Islet precursor cell (in vitro differentiated cells): ENCODE results near the gene MYO15A.
A peak's percentile ranks its signal among the peaks of the same experiment; 100 is the strongest.

ENCODE experiments used
- DNase-seq: peaks from one replicate; pipeline ENCODE4 v3.0.0-alpha.2; 2018

The MYO15A gene, protein sequence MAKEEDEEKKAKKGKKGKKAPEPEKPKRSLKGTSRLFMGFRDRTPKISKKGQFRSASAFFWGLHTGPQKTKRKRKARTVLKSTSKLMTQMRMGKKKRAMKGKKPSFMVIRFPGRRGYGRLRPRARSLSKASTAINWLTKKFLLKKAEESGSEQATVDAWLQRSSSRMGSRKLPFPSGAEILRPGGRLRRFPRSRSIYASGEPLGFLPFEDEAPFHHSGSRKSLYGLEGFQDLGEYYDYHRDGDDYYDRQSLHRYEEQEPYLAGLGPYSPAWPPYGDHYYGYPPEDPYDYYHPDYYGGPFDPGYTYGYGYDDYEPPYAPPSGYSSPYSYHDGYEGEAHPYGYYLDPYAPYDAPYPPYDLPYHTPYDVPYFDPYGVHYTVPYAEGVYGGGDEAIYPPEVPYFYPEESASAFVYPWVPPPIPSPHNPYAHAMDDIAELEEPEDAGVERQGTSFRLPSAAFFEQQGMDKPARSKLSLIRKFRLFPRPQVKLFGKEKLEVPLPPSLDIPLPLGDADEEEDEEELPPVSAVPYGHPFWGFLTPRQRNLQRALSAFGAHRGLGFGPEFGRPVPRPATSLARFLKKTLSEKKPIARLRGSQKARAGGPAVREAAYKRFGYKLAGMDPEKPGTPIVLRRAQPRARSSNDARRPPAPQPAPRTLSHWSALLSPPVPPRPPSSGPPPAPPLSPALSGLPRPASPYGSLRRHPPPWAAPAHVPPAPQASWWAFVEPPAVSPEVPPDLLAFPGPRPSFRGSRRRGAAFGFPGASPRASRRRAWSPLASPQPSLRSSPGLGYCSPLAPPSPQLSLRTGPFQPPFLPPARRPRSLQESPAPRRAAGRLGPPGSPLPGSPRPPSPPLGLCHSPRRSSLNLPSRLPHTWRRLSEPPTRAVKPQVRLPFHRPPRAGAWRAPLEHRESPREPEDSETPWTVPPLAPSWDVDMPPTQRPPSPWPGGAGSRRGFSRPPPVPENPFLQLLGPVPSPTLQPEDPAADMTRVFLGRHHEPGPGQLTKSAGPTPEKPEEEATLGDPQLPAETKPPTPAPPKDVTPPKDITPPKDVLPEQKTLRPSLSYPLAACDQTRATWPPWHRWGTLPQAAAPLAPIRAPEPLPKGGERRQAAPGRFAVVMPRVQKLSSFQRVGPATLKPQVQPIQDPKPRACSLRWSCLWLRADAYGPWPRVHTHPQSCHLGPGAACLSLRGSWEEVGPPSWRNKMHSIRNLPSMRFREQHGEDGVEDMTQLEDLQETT (N-terminal part only)

GRCh38 chr17:18108401-18109312 is at the start of gene MYO15A:
TSS of gene MYO15A (plus strand) at chr17:18108756. CDS start at chr17:18118801, 10,045 bp downstream.
- no peak for DNase-seq

GRCh38 chr17:18059283-18059682 is 49.3 kb upstream of the MYO15A start:
- no peak for DNase-seq

DNA sequence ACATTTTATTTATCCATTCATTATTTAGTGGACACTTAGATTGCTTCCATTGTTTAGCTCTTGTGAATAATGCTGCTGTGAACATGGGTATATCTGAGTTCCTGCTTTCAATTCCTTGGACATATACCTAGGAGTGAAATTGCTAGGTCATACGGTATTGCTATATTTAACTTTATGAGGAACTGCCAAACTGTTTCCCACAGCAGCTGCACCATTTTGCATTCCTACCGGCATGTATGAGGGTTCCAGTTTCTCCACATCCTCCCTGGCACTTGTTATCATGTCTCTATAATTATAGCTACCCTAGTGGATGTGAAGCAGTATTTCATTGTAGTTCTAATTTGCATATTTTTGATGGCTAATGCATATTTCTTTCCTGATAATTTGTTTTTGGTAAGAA is 44.5 kb upstream of the MYO15A start:
- no peak for DNase-seq

GRCh38 chr17:18065546-18065945 is 43.0 kb upstream of the MYO15A start:
- no peak for DNase-seq

- DNase-seq: no peak
Measured at GRCh38 chr17:18066866-18067265, 41.7 kb upstream of the MYO15A start.

GRCh38 chr17:18069101-18069500 is 39.5 kb upstream of the MYO15A start:
- DNase-seq: no peak

GRCh38 chr17:18070861-18071340 is 37.7 kb upstream of the MYO15A start:
- DNase-seq: peak; percentile 74

DNA sequence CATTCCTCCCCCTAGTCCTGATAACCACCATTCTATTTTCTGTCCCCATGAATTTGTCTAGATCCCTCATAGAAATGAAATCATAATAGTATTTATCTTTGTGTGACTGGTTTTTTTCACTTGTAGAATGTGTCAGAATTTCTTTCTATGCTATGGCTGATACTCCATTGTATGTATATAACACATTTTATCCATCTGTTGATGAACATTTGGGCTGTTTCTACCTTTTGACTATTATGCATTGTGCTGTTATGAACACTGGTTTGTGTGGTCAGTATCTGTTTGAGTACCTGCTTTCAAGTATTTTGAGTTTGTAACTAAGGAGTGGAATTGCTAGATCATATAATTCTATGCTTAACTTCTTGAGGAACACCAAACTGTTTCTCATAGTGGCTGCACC is 36.8 kb upstream of the MYO15A start:
- no peak for DNase-seq

DNA sequence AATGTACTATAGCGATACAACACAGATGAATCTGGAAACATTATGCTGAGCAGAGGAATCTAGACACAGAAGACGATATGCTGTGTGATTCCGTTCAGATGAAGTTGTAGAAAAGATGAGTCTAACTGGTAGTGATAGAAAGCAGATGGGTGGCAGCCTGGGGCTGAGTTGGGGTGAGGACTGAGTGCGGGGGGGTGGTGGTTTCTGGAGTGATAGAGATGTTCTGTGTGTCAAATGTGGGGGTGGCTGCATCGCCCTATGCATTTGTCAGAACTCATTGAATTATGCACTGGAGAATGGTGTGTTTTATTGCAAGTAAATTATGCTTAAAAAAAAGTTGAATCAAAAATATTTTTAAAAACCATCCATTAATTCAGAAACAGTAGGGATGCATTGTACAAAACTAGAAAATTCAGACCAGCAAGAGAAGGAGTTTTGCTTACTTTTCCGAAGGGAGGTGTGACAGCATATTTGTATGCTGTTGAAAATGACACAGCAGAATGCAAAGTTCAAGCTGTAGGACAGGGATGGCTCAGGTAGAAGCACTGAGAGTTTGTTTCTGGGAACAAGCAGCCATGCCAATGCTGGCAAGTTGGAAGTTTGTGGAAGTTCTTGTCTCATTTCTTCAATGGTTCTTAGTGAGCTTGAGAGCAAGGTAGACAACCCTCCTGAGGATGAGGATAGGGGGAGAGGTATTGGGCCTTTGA is 33.8 kb upstream of the MYO15A start:
- no peak for DNase-seq

DNA sequence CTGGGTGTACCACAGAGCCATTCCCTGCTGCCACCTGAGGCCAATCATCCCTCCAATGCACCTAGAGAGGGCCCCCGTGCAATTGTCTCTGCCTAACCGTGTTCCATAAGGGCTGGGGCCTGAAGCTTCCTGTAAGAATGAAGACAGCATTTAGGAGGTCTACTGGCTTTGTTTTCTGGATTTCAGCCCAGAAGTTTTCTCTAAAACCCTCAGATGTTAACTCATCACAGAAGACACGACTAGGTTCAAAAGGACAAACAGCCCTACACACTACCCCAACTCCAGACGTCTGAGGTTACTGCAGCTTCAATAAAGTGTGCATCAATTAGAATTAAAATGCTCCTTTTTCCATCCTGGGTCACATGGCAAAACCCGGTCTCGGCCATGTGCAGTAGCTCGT is 31.6 kb upstream of the MYO15A start:
- no peak for DNase-seq

- DNase-seq: no peak
Measured at GRCh38 chr17:18079543-18079942, 29.0 kb upstream of the MYO15A start.

DNA sequence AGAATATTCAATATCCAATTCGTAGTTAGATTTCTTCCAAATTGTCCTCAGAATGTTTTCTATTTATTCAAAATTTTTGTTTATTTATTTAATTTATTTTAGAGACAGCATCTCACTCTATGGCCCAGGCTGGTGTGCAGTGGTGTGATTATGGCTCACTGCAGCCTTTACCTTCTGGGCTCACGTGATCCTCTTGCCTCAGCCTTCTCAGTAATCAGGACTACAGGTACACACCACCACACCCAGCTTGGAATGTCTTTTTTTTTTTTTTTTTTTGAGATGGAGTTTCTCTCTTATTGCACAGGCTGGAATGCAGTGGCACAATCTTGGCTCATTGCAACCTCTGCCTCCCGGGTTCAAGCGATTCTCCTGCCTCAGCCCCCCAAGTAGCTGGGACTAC is 24.3 kb upstream of the MYO15A start:
- DNase-seq: no peak

- peak; percentile 99 for DNase-seq
Measured at GRCh38 chr17:18087610-18088491, 20.7 kb upstream of the MYO15A start, which contains the start of gene DRG2. TSS of gene DRG2 (plus strand) at chr17:18087948. CDS start at chr17:18088024, 76 bp downstream.

DNA sequence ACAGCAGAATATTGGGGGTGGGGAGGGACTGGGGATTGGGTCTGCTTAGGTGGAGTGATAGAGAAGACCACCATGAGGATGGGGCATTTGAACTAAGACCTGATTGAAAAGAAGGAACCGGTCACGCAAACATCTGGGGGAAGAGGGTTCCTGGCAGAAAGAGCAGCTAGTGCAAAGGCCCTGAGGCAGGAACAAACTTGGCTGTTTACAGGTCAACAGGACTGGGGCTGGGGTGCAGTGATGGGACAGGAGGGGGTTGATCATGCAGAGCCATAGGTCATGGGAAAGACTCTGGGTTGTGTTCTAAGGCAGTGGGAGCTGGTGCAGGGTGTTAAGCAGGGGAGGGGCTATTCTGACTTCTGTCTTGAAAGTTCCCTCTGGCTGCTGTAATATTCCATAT is 18.9 kb upstream of the MYO15A start:
- no peak for DNase-seq

- peak; percentile 66 for DNase-seq
Measured at GRCh38 chr17:18093616-18094408, 14.7 kb upstream of the MYO15A start.

GRCh38 chr17:18094409-18094807 is 14.1 kb upstream of the MYO15A start:
- DNase-seq: no peak

DNA sequence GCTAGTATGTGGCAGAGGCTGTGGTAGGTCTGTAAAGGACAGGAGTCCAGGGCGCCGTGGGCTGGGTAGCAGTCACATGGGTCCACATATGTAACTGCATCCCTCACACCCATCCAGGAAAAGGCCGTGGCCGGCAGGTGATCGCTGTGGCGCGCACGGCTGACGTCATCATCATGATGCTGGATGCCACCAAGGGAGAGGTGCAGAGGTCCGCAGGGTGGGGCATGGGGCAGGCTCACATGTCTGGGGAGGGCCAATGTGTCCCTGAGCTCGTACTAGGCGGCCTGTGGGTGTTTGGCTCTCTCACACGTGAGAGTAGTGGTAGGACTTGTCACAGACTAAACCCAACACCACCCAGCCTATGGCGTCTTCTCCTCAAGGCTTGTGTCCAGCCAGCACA is 9.0 kb upstream of the MYO15A start:
- no peak for DNase-seq

GRCh38 chr17:18100616-18101015 is 7.9 kb upstream of the MYO15A start:
- no peak for DNase-seq

DNA sequence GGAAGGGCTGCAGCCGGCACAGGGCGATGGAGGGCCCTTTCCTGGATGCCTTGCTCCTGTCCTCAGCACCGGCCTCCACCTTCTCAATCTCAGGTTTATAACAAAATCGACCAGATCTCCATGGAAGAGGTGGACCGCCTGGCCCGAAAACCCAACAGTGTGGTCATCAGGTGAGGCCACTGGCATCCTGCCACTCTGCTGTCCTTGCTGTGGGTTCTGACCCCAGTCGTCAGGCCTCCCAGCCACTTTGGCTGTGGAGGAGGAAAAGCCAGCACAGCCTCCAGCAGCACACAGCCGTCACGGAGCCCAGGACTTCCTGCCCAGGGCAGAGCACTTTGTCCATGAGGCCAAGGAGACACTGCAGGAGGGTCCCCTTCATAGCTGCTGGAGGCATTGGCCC is 6.7 kb upstream of the MYO15A start:
- DNase-seq: no peak
